Measurements from ENCODE around the gene PLAAT5. TPM values are rescaled to one million over a fixed set of nuclear protein-coding genes. Genes with fewer than 3 reads are reported as not detected.

PLAAT5 gene
- total and polyA plus RNA-seq, 2 of the 4 experiments (the other 2 are of a cell fraction): not detected

DNA sequence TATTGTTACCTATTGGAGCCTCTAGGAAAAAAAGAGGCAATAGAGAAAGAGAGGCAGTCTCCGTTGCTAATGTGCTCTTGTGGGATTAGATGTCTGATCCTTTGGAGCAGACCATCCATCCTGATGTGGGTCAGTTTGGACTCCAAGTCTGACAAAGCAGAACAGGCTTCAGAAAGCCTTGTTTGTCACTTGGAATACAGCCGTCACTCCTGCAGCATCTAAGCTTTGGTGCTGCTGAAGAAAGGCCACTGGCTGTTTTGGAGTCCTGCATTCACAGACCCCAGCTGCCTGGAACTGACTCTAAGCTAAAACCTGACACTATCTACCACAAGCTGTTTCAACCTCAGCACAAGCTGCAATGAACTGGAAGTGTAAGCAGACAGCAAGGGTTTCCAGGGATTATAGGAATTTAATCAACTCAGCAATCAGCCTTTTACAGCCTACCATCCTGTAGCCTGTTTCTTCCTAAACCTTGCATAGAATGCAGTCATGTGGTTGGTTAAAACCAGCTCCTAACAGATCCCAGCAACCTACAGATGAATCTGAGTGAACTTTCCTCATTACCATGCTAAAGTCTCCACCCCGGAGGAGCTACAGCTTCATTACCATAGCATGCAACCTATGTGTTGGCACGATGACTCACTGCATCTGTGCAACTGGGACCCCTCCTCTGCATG lies 42.0 kb upstream of the PLAAT5 start:
- Histone ChIP-seq H4K5ac (ENCODE audit: low read depth, low read length) (no peak overlapping the region), H3K4ac (ENCODE audit: low read depth, low read length) (no peak overlapping the region), H3K9me1 (ENCODE audit: insufficient read depth, low read length) (no peaks in the 10 kb centered on the region), H3K14ac (replicated peaks; ENCODE audit: low read depth, low read length) (no peak overlapping the region), H3K23ac (ENCODE audit: low read depth, low read length) (no peak overlapping the region), H2BK120ac (ENCODE audit: low read depth, low read length) (no peak overlapping the region), H3K9ac (ENCODE audit: low read depth, low read length) (no peak overlapping the region), H3K27ac (ENCODE audit: insufficient read depth, low read length) (no peak overlapping the region), H3K4me3 (ENCODE audit: insufficient read depth, low read depth, low read length) (no peak overlapping the region), H2AFZ (replicated peaks; ENCODE audit: low read length, poor library complexity) (no peak overlapping the region), H2AK9ac (replicated peaks; ENCODE audit: low read depth, low read length, poor library complexity) (no peak overlapping the region), H2BK20ac (ENCODE audit: low read depth, low read length) (no peak overlapping the region), H3K4me2 (ENCODE audit: low read depth, low read length) (no peak overlapping the region), H3K36me3 (ENCODE audit: control insufficient read depth, insufficient read depth, low read length) (no peaks in the 10 kb centered on the region), H2BK15ac (ENCODE audit: low read depth, low read length) (no peak overlapping the region), H2AK5ac (ENCODE audit: low read depth, low read length) (no peak overlapping the region), H4K20me1 (ENCODE audit: insufficient read depth, low read length) (no peaks in the 10 kb centered on the region), H4K8ac (ENCODE audit: low read depth in 2 of 2, low read length in 2 of 2) (no peak overlapping the region), H3K18ac (ENCODE audit: low read depth, low read length) (no peak overlapping the region), H3K56ac (ENCODE audit: extremely low read depth, insufficient read depth, low read length) (no peak overlapping the region), H3K9me3 (ENCODE audit: control insufficient read depth, insufficient read depth, low read length) (no peaks in the 10 kb centered on the region), H2BK5ac (ENCODE audit: low read depth, low read length, poor library complexity, severe bottlenecking) (no peak overlapping the region), H3K4me1 (ENCODE audit: control insufficient read depth, insufficient read depth, low read length) (peaks cover 11% of the 10 kb centered on the region; the same call in 1 of the 2 replicates), H3K79me1 (ENCODE audit: low read depth in 1 of 2, low read length in 2 of 2) (no peaks in the 10 kb centered on the region), H3K27me3 (ENCODE audit: control insufficient read depth, insufficient read depth, low read length) (peaks cover 5% of the 10 kb centered on the region), H4K91ac (ENCODE audit: insufficient read depth, low read depth, low read length) (no peak overlapping the region)
- in situ Hi-C loops (cut with MboI; ENCODE audit: low sequenced_read_pairs) (no loop called here), dilution Hi-C loops (cut with HindIII; ENCODE audit: low sequenced_read_pairs, unreplicated experiment) (no loop called here), intact Hi-C loops (cut with micrococcal nuclease) (no loop called here)
- CTCF ChIA-PET: no interaction called here
- BruUV-seq (replicated peaks): no TSS peak
- 59% methylated on average over 2 of the region's 4 CpGs; no CpG with 5 or more reads in 1 of the 2 experiments for WGBS, 2 experiments (ENCODE audit: extremely low coverage in 2 of 2, insufficient read length in 1 of 2)
- POLR2A ChIA-PET (ENCODE audit: unreplicated experiment): no interaction called here
- no peak for TF ChIP-seq MXI1 (IDR thresholded peaks at IDR 0.05; ENCODE audit: borderline replicate concordance, low read depth, low read length)
- TF ChIP-seq CEBPB (IDR thresholded peaks at IDR 0.05; ENCODE audit: low read depth, low read length): no peak
- no peak for TF ChIP-seq BHLHE40 (IDR thresholded peaks at IDR 0.05; ENCODE audit: low read depth, low read length)
- no peak for TF ChIP-seq NFE2L2 (IDR thresholded peaks at IDR 0.05; ENCODE audit: low read depth, low read length)
- TF ChIP-seq CHD1 (IDR thresholded peaks at IDR 0.05; ENCODE audit: low read depth, low read length): no peak
- ATAC-seq (ENCODE audit: low read depth) (no peak), DNase-seq (no peak)
